ENCODE measurements around the gene TEX52.
"Not testable (repeated sequence)": the region's sequence is repeated elsewhere in the genome, so short reads cannot be mapped to it uniquely, and the experiment has no call there.

TEX52 gene

GRCh38 chr12:2864198-2864597 lies 7.4 kb upstream of the TEX52 start:
- no peaks in the 10 kb centered on the region for H3K4me1 ChIP-seq (ENCODE audit: control insufficient read depth, insufficient read depth, low read length)
- H3K36me3 ChIP-seq (ENCODE audit: control insufficient read depth, insufficient read depth, low read length) = peaks cover 89% of the 10 kb centered on the region
- H3K9ac ChIP-seq (ENCODE audit: low read length) = no peak overlapping the region
- H3K27ac ChIP-seq (ENCODE audit: low read depth, low read length) = no peak overlapping the region
- no peaks in the 10 kb centered on the region for H3K9me3 ChIP-seq (ENCODE audit: control insufficient read depth, insufficient read depth, low read depth, low read length)
- H3K27me3 ChIP-seq (ENCODE audit: control insufficient read depth, insufficient read depth, low read length) = no peaks in the 10 kb centered on the region
- H3K4me3 ChIP-seq (ENCODE audit: low read depth, low read length) = no peak overlapping the region

- H3K36me3 ChIP-seq (ENCODE audit: control insufficient read depth, insufficient read depth, low read length) = peaks cover 89% of the 10 kb centered on the region
- not testable (repeated sequence) for H3K9me3 ChIP-seq (ENCODE audit: control insufficient read depth, insufficient read depth, low read depth, low read length); H3K4me1 ChIP-seq (ENCODE audit: control insufficient read depth, insufficient read depth, low read length); H3K4me3 ChIP-seq (ENCODE audit: low read depth, low read length); H3K27ac ChIP-seq (ENCODE audit: low read depth, low read length); H3K9ac ChIP-seq (ENCODE audit: low read length); H3K27me3 ChIP-seq (ENCODE audit: control insufficient read depth, insufficient read depth, low read length)
Measured at GRCh38 chr12:2863402-2863801, 6.6 kb upstream of the TEX52 start.

DNA sequence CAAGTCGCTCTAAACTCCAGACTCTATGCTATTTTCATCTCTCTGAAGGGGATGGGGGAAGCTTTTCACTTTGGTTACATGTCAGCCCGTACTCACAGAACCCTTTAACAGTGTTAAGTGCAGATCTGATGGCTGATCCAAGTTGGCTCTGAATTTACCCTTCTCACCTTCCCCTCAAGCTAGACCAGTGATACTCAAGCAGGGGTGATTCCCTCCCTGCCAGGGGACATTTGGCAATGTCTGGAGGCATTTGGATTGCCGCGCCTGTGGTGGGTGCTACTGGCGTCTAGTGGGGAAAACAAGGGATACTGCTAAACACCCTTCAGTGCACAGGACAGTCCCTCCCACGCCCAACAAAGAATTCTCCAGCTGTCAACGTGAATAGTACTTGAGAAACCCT lies 6.0 kb upstream of the TEX52 start:
- no peaks in the 10 kb centered on the region for H3K4me1 ChIP-seq (ENCODE audit: control insufficient read depth, insufficient read depth, low read length)
- H3K27me3 ChIP-seq (ENCODE audit: control insufficient read depth, insufficient read depth, low read length) = no peaks in the 10 kb centered on the region
- H3K9me3 ChIP-seq (ENCODE audit: control insufficient read depth, insufficient read depth, low read depth, low read length) = no peaks in the 10 kb centered on the region
- no peak overlapping the region for H3K9ac ChIP-seq (ENCODE audit: low read length)
- peaks cover 89% of the 10 kb centered on the region for H3K36me3 ChIP-seq (ENCODE audit: control insufficient read depth, insufficient read depth, low read length)
- H3K4me3 ChIP-seq (ENCODE audit: low read depth, low read length) = no peak overlapping the region
- H3K27ac ChIP-seq (ENCODE audit: low read depth, low read length) = no peak overlapping the region

GRCh38 chr12:2860170-2860569 lies 3.3 kb upstream of the TEX52 start:
- Histone ChIP-seq H3K4me3 (ENCODE audit: low read depth, low read length) (no peak overlapping the region), H3K27me3 (ENCODE audit: control insufficient read depth, insufficient read depth, low read length) (no peaks in the 10 kb centered on the region), H3K36me3 (ENCODE audit: control insufficient read depth, insufficient read depth, low read length) (peaks cover 72% of the 10 kb centered on the region)

GRCh38 chr12:2858944-2859421 lies 2.1 kb upstream of the TEX52 start:
- Histone ChIP-seq H3K4me1 (ENCODE audit: control insufficient read depth, insufficient read depth, low read length) (no peaks in the 10 kb centered on the region), H3K36me3 (ENCODE audit: control insufficient read depth, insufficient read depth, low read length) (peaks cover 60% of the 10 kb centered on the region), H3K27ac (ENCODE audit: low read depth, low read length) (no peak overlapping the region), H3K9me3 (ENCODE audit: control insufficient read depth, insufficient read depth, low read depth, low read length) (no peaks in the 10 kb centered on the region), H3K9ac (ENCODE audit: low read length) (no peak overlapping the region), H3K4me3 (ENCODE audit: low read depth, low read length) (no peak overlapping the region), H3K27me3 (ENCODE audit: control insufficient read depth, insufficient read depth, low read length) (no peaks in the 10 kb centered on the region)

More at GRCh38 chr12:2860170-2860569, 3.3 kb upstream of the TEX52 start:
- Histone ChIP-seq H3K27ac (ENCODE audit: low read depth, low read length) (no peak overlapping the region), H3K9me3 (ENCODE audit: control insufficient read depth, insufficient read depth, low read depth, low read length) (no peaks in the 10 kb centered on the region), H3K4me1 (ENCODE audit: control insufficient read depth, insufficient read depth, low read length) (no peaks in the 10 kb centered on the region), H3K9ac (ENCODE audit: low read length) (no peak overlapping the region)

DNA sequence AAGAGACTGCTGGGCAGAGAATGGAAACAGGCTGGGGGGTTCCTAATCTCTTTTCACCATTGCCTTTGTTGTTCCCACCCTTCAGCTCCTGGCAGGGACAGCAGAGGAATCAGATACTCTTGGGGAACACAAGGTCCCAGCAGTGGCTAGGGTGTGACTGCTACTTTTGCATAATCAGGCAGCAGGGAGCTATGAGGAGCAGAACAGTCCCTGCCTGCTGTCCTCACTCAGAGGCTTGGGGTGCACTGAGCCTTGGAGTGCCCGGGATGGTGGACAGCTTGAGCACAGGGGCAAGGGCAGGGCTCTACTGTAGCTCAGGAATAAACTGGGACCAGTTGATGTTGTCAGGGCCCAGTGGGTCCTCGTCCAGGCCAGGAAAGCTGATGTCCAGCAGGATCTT lies 1.5 kb upstream of the TEX52 start:
- no peaks in the 10 kb centered on the region for H3K4me1 ChIP-seq (ENCODE audit: control insufficient read depth, insufficient read depth, low read length)
- no peak overlapping the region for H3K9ac ChIP-seq (ENCODE audit: low read length)
- no peaks in the 10 kb centered on the region for H3K9me3 ChIP-seq (ENCODE audit: control insufficient read depth, insufficient read depth, low read depth, low read length)
- H3K4me3 ChIP-seq (ENCODE audit: low read depth, low read length) = no peak overlapping the region
- no peak overlapping the region for H3K27ac ChIP-seq (ENCODE audit: low read depth, low read length)
- peaks cover 54% of the 10 kb centered on the region for H3K36me3 ChIP-seq (ENCODE audit: control insufficient read depth, insufficient read depth, low read length)
- no peaks in the 10 kb centered on the region for H3K27me3 ChIP-seq (ENCODE audit: control insufficient read depth, insufficient read depth, low read length)

DNA sequence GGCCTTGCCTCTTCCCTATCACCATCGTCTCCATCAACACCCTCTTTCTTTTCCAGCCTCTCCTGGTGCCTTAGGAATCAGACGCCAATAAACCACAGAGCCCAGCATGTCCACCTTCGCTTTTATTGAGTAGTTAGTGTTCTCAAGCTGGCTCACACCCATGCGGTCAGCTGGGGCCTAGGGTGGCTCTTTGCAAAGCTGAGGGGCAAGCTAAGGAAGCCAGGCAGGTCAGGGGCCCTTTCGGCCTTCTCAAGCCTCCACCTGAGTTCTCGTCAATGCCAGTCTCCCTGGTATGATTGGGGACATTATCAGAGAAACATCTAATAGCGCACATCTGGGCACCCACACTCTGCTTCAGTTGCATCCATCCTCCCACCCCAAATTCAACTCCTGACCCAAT lies 737 bp upstream of the TEX52 start:
- Histone ChIP-seq H3K4me1 (ENCODE audit: control insufficient read depth, insufficient read depth, low read length) (no peaks in the 10 kb centered on the region), H3K27me3 (ENCODE audit: control insufficient read depth, insufficient read depth, low read length) (no peaks in the 10 kb centered on the region), H3K9ac (ENCODE audit: low read length) (no peak overlapping the region), H3K27ac (ENCODE audit: low read depth, low read length) (no peak overlapping the region), H3K36me3 (ENCODE audit: control insufficient read depth, insufficient read depth, low read length) (peaks cover 47% of the 10 kb centered on the region), H3K4me3 (ENCODE audit: low read depth, low read length) (no peak overlapping the region), H3K9me3 (ENCODE audit: control insufficient read depth, insufficient read depth, low read depth, low read length) (no peaks in the 10 kb centered on the region)

GRCh38 chr12:2856051-2856450 lies 788 bp downstream of the TEX52 start:
- Histone ChIP-seq H3K9ac (ENCODE audit: low read length) (no peak overlapping the region), H3K27me3 (ENCODE audit: control insufficient read depth, insufficient read depth, low read length) (no peaks in the 10 kb centered on the region), H3K36me3 (ENCODE audit: control insufficient read depth, insufficient read depth, low read length) (peaks cover 33% of the 10 kb centered on the region), H3K4me1 (ENCODE audit: control insufficient read depth, insufficient read depth, low read length) (no peaks in the 10 kb centered on the region), H3K4me3 (ENCODE audit: low read depth, low read length) (no peak overlapping the region), H3K27ac (ENCODE audit: low read depth, low read length) (no peak overlapping the region), H3K9me3 (ENCODE audit: control insufficient read depth, insufficient read depth, low read depth, low read length) (no peaks in the 10 kb centered on the region)

GRCh38 chr12:2855546-2855945 lies 1.3 kb downstream of the TEX52 start:
- H3K27ac ChIP-seq (ENCODE audit: low read depth, low read length) = no peak overlapping the region
- no peak overlapping the region for H3K4me3 ChIP-seq (ENCODE audit: low read depth, low read length)
- no peaks in the 10 kb centered on the region for H3K27me3 ChIP-seq (ENCODE audit: control insufficient read depth, insufficient read depth, low read length)
- H3K9me3 ChIP-seq (ENCODE audit: control insufficient read depth, insufficient read depth, low read depth, low read length) = no peaks in the 10 kb centered on the region
- H3K4me1 ChIP-seq (ENCODE audit: control insufficient read depth, insufficient read depth, low read length) = no peaks in the 10 kb centered on the region
- H3K9ac ChIP-seq (ENCODE audit: low read length) = no peak overlapping the region
- H3K36me3 ChIP-seq (ENCODE audit: control insufficient read depth, insufficient read depth, low read length) = peaks cover 32% of the 10 kb centered on the region

DNA sequence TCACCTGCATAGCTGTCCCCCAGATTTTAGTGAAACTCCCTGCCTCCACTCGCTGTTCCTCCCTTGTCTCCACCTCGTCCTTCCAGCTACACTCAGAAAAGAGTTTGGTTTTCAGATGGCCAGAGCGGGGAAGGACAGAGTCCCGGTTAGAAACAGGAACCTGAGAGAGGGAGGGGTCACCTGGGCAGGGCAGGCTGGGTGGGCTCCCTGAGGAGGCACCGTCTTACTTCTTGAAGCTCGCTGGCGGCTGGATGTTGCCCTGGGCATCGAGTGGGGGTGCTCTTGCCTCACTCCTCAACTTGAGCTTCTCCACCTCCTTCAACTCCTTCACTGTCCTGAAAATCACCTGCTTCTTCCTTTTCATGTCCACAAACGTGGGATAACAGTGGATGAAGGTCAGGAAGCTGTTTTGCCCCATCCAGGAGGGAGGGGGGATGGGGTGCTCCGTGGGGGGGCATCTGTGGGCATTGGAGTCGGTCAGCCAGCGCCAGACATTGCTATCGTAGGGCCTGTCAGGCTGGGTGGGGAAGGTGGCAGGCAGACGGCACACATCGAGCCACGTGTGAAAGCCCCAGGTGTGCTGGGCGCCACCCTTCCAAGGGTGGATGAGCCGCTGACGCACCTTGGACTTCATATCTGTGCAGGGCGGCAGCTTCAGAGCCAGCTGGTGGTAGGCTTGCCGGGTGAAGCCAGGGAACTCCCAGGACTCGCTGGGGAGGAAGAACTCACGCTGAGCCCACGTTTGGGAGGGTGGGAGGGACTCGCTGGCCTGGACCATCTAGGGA lies 2.0 kb downstream of the TEX52 start:
- peaks cover 27% of the 10 kb centered on the region for H3K36me3 ChIP-seq (ENCODE audit: control insufficient read depth, insufficient read depth, low read length)
- no peaks in the 10 kb centered on the region for H3K9me3 ChIP-seq (ENCODE audit: control insufficient read depth, insufficient read depth, low read depth, low read length)
- H3K27me3 ChIP-seq (ENCODE audit: control insufficient read depth, insufficient read depth, low read length) = no peaks in the 10 kb centered on the region
- H3K27ac ChIP-seq (ENCODE audit: low read depth, low read length) = no peak overlapping the region
- H3K4me3 ChIP-seq (ENCODE audit: low read depth, low read length) = no peak overlapping the region
- no peaks in the 10 kb centered on the region for H3K4me1 ChIP-seq (ENCODE audit: control insufficient read depth, insufficient read depth, low read length)
- H3K9ac ChIP-seq (ENCODE audit: low read length) = no peak overlapping the region

GRCh38 chr12:2853626-2854025 lies 3.2 kb downstream of the TEX52 start:
- no peaks in the 10 kb centered on the region for H3K4me1 ChIP-seq (ENCODE audit: control insufficient read depth, insufficient read depth, low read length)
- H3K36me3 ChIP-seq (ENCODE audit: control insufficient read depth, insufficient read depth, low read length) = peaks cover 15% of the 10 kb centered on the region
- H3K27ac ChIP-seq (ENCODE audit: low read depth, low read length) = no peak overlapping the region
- no peaks in the 10 kb centered on the region for H3K27me3 ChIP-seq (ENCODE audit: control insufficient read depth, insufficient read depth, low read length)
- H3K9me3 ChIP-seq (ENCODE audit: control insufficient read depth, insufficient read depth, low read depth, low read length) = no peaks in the 10 kb centered on the region
- no peak overlapping the region for H3K9ac ChIP-seq (ENCODE audit: low read length)
- H3K4me3 ChIP-seq (ENCODE audit: low read depth, low read length) = no peak overlapping the region

Measured in HUES6 (cell line).